H9 (cell line): ENCODE measurements around the gene INSYN2B. TPM values are rescaled to one million over a fixed set of nuclear protein-coding genes. Genes with fewer than 3 reads are reported as not detected.

ENCODE experiments used
- DNase-seq: peaks from one replicate; pipeline ENCODE4 v3.0.0-alpha.2; 2017
- H2AFZ ChIP-seq: one replicate; pipeline ENCODE4 v1.6.1; 2013; ENCODE audit warnings: mild to moderate bottlenecking, low read length, control low read depth, moderate library complexity
- H2AK5ac ChIP-seq: 2 replicates; pipeline ENCODE4 v1.6.1; 2013; ENCODE audit warnings: low read length, control low read depth, mixed read lengths; ENCODE audit not compliant: insufficient read length
- H2BK120ac ChIP-seq: one replicate; pipeline ENCODE4 v1.6.1; 2013; ENCODE audit warnings: low read depth, mild to moderate bottlenecking, low read length, control low read depth, inconsistent platforms; ENCODE audit not compliant: poor library complexity, severe bottlenecking
- H2BK12ac ChIP-seq: 2 replicates; pipeline ENCODE4 v1.6.1; 2013; ENCODE audit warnings: low read length, control low read depth, mixed read lengths, low read depth; ENCODE audit not compliant: insufficient read length
- H2BK15ac ChIP-seq: 2 replicates; pipeline ENCODE4 v1.6.1; 2013; ENCODE audit warnings: low read depth, low read length, control low read depth
- H2BK20ac ChIP-seq: one replicate; pipeline ENCODE4 v1.6.1; 2013; ENCODE audit warnings: low read depth, mild to moderate bottlenecking, low read length, control low read depth, inconsistent platforms; ENCODE audit not compliant: poor library complexity, severe bottlenecking
- H2BK5ac ChIP-seq: 2 replicates; pipeline ENCODE4 v1.6.1; 2013; ENCODE audit warnings: low read length, control low read depth, mixed read lengths; ENCODE audit not compliant: insufficient read length
- H3K14ac ChIP-seq: 2 replicates; pipeline ENCODE4 v1.6.1; 2013; ENCODE audit warnings: low read length, control low read depth; ENCODE audit not compliant: insufficient read depth
- H3K18ac ChIP-seq: 2 replicates; pipeline ENCODE4 v1.6.1; 2013; ENCODE audit warnings: low read depth, mild to moderate bottlenecking, mixed read lengths, low read length, control low read depth; ENCODE audit not compliant: insufficient read length
- H3K23ac ChIP-seq: 2 replicates; pipeline ENCODE4 v1.6.1; 2013; ENCODE audit warnings: low read length, control low read depth, mixed read lengths, low read depth; ENCODE audit not compliant: insufficient read length
- H3K23me2 ChIP-seq: 2 replicates; pipeline ENCODE4 v1.6.1; 2013; ENCODE audit warnings: low read depth, mild to moderate bottlenecking, mixed read lengths, low read length, control low read depth; ENCODE audit not compliant: insufficient read length, poor library complexity, severe bottlenecking
- H3K27ac ChIP-seq: 2 replicates; pipeline ENCODE4 v1.5.1; 2013; ENCODE audit warnings: low read length, control low read depth, mixed read lengths, low read depth; ENCODE audit not compliant: insufficient read length
- H3K27me3 ChIP-seq: 2 replicates; pipeline ENCODE4 v1.6.1; 2013; ENCODE audit warnings: low read length, control low read depth, inconsistent platforms; ENCODE audit not compliant: insufficient read depth
- H3K4ac ChIP-seq: 2 replicates; pipeline ENCODE4 v1.6.1; 2013; ENCODE audit warnings: low read depth, mild to moderate bottlenecking, control low read depth, inconsistent platforms, low read length, moderate library complexity
- H3K4me1 ChIP-seq: 2 replicates; pipeline ENCODE4 v1.6.1; 2013; ENCODE audit warnings: low read length, control low read depth, inconsistent platforms; ENCODE audit not compliant: insufficient read depth
- H3K4me2 ChIP-seq: 2 replicates; pipeline ENCODE4 v1.6.1; 2013; ENCODE audit warnings: low read length, control low read depth, mixed read lengths; ENCODE audit not compliant: insufficient read length, insufficient read depth
- H3K56ac ChIP-seq: 2 replicates; pipeline ENCODE4 v1.6.1; 2013; ENCODE audit warnings: low read depth, mild to moderate bottlenecking, mixed read lengths, low read length, control low read depth; ENCODE audit not compliant: insufficient read length
- H3K79me1 ChIP-seq: 2 replicates; pipeline ENCODE4 v1.6.1; 2013; ENCODE audit warnings: low read depth, mild to moderate bottlenecking, moderate library complexity, low read length, control low read depth, inconsistent platforms; ENCODE audit not compliant: insufficient read depth, poor library complexity, severe bottlenecking
- H3K79me2 ChIP-seq: 2 replicates; pipeline ENCODE4 v1.6.1; 2013; ENCODE audit warnings: low read length, control low read depth, inconsistent platforms; ENCODE audit not compliant: insufficient read depth
- H3K9ac ChIP-seq: 2 replicates; pipeline ENCODE4 v1.6.1; 2013; ENCODE audit warnings: low read length, control low read depth, mixed read lengths; ENCODE audit not compliant: insufficient read length; ENCODE audit errors: extremely low read depth
- H3K9me3 ChIP-seq: one replicate; pipeline ENCODE4 v1.6.1; 2013; ENCODE audit warnings: low read depth, low read length, inconsistent platforms; ENCODE audit not compliant: control insufficient read depth
- H3T11ph ChIP-seq: one replicate; pipeline ENCODE4 v1.6.1; 2013; ENCODE audit warnings: mild to moderate bottlenecking, low read length, control low read depth, inconsistent platforms
- H4K20me1 ChIP-seq: one replicate; pipeline ENCODE4 v1.6.1; 2013; ENCODE audit not compliant: control insufficient read depth, insufficient read length, insufficient read depth
- H4K5ac ChIP-seq: 2 replicates; pipeline ENCODE4 v1.6.1; 2013; ENCODE audit warnings: low read depth, mild to moderate bottlenecking, mixed read lengths, low read length, control low read depth; ENCODE audit not compliant: insufficient read length
- H4K8ac ChIP-seq: replicated peaks from 2 replicates; pipeline ENCODE4 v1.6.1; 2013; ENCODE audit warnings: low read length, control low read depth, mixed read lengths, low read depth; ENCODE audit not compliant: insufficient read length
- H4K91ac ChIP-seq: 2 replicates; pipeline ENCODE4 v1.6.1; 2013; ENCODE audit warnings: low read depth, mild to moderate bottlenecking, moderate library complexity, mixed read lengths, low read length, control low read depth; ENCODE audit not compliant: insufficient read length
- H3K27ac Mint-ChIP-seq, 3 experiments: 2 replicates in 2 of 3; 3 replicates in 1 of 3; pipeline ENCODE4 v1.8.0; 2020 to 2021; ENCODE audit warnings: mixed read lengths in 3 of 3, mild to moderate bottlenecking in 1 of 3, moderate library complexity in 1 of 3
- H3K27me3 Mint-ChIP-seq: 2 replicates; pipeline ENCODE4 v1.8.0; 2021; ENCODE audit warnings: low read depth, mild to moderate bottlenecking, moderate library complexity, mixed read lengths
- H3K36me3 Mint-ChIP-seq, 3 experiments: 2 replicates in 2 of 3; 3 replicates in 1 of 3; pipeline ENCODE4 v1.8.0; 2020 to 2021; ENCODE audit warnings: low read depth in 3 of 3, mixed read lengths in 3 of 3; ENCODE audit not compliant: insufficient read depth in 1 of 3
- H3K4me1 Mint-ChIP-seq, 2 experiments: 2 replicates each; pipeline ENCODE4 v1.8.0; 2020; ENCODE audit warnings: mixed read lengths in 2 of 2
- H3K4me3 Mint-ChIP-seq, 2 experiments: 2 replicates in 1 of 2; 3 replicates in 1 of 2; pipeline ENCODE4 v1.8.0; 2020 to 2021; ENCODE audit warnings: mild to moderate bottlenecking in 2 of 2, mixed read lengths in 2 of 2, moderate library complexity in 1 of 2
- H3K9me3 Mint-ChIP-seq, 2 experiments: 2 replicates in 1 of 2; 3 replicates in 1 of 2; pipeline ENCODE4 v1.8.0; 2020; ENCODE audit warnings: mild to moderate bottlenecking in 2 of 2, mixed read lengths in 2 of 2, moderate library complexity in 1 of 2
- WGBS: extraction: QIAGEN DNeasy Blood & Tissue Kit; methylation state at CpG from one replicate; pipeline ENCODE4 v1.1.7; 2013; ENCODE audit warnings: missing lambda C conversion rate, low lambda C conversion rate, mixed read lengths; ENCODE audit not compliant: insufficient read length; ENCODE audit errors: extremely low coverage; 5-methylcytosine and 5-hydroxymethylcytosine counted together
- total RNA-seq: library from RNA; stranded (reverse); gene quantifications from 2 replicates; pipeline ENCODE4 v1.2.1, GENCODE V29; 2021
- TF ChIP-seq, protein P1 (sequence below): fragments of 200-600 bp; sonication (generic); conservative IDR thresholded peaks from 3 replicates; pipeline ENCODE4 v1.8.0; 2021; ENCODE audit warnings: antibody characterized with exemption, mild to moderate bottlenecking

Gene INSYN2B
- total RNA-seq, 1 experiment from 2014 or later: not detected

DNA sequence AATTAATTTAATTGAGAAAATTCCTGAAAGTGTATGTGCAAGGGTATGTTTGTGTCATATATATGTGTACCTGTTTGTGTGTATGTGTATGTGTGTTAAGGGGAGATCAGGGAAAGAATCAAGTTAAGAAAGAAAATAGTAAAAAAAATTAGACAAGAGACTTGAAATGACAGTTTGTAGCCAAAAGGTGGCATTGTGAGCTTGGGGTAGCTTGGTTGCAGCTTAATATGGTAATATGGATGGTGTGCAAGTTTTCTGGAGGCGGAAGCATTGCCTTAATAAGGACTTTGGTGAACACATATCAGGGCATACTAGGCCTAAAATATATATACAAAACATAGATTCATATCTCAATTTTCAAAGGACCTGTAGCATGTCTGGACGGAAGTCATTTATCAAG, 129.9 kb downstream of the INSYN2B start:
- Histone ChIP-seq H3T11ph (no peak overlapping the region), H3K23me2 (no peaks in the 10 kb centered on the region), H3K18ac (no peak overlapping the region), H3K9ac (no peak overlapping the region), H2AFZ (no peak overlapping the region), H2BK20ac (no peak overlapping the region), H3K9me3 (peaks cover 7% of the 10 kb centered on the region), H3K4me2 (no peak overlapping the region), H2BK5ac (no peak overlapping the region), H3K14ac (no peak overlapping the region), H3K56ac (no peak overlapping the region), H2BK12ac (no peak overlapping the region), H3K23ac (no peak overlapping the region), H4K91ac (no peak overlapping the region), H4K8ac (no peak overlapping the region), H3K79me1 (no peaks in the 10 kb centered on the region), H2BK15ac (no peak overlapping the region), H2AK5ac (no peak overlapping the region), H3K27me3 (no peaks in the 10 kb centered on the region), H3K4me1 (no peaks in the 10 kb centered on the region), H3K4ac (no peak overlapping the region), H3K79me2 (no peaks in the 10 kb centered on the region), H4K20me1 (no peaks in the 10 kb centered on the region), H4K5ac (no peak overlapping the region), H3K27ac (no peak overlapping the region), H2BK120ac (no peak overlapping the region)
- H3K4me1 Mint-ChIP-seq: peaks cover 0 to 2% of the 10 kb centered on the region in 2 experiments; a peak in 1 of 4 replicates
- DNase-seq: no peak
- H3K36me3 Mint-ChIP-seq: peaks cover 6 to 15% (median 13%) of the 10 kb centered on the region in 3 experiments; a peak in 6 of 7 replicates
- H3K9me3 Mint-ChIP-seq: peaks cover 23% of the 10 kb centered on the region in 2 experiments
- no peaks in the 10 kb centered on the region; the same call in 1 of the 2 replicates for H3K27me3 Mint-ChIP-seq
- TF ChIP-seq, protein P1, sequence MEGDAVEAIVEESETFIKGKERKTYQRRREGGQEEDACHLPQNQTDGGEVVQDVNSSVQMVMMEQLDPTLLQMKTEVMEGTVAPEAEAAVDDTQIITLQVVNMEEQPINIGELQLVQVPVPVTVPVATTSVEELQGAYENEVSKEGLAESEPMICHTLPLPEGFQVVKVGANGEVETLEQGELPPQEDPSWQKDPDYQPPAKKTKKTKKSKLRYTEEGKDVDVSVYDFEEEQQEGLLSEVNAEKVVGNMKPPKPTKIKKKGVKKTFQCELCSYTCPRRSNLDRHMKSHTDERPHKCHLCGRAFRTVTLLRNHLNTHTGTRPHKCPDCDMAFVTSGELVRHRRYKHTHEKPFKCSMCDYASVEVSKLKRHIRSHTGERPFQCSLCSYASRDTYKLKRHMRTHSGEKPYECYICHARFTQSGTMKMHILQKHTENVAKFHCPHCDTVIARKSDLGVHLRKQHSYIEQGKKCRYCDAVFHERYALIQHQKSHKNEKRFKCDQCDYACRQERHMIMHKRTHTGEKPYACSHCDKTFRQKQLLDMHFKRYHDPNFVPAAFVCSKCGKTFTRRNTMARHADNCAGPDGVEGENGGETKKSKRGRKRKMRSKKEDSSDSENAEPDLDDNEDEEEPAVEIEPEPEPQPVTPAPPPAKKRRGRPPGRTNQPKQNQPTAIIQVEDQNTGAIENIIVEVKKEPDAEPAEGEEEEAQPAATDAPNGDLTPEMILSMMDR: peak; percentile 61
- H3K27ac Mint-ChIP-seq: no peak overlapping the region
- H3K4me3 Mint-ChIP-seq: no peak overlapping the region
- WGBS: no CpG with 5 or more reads among the region's 2 CpGs
